ENCODE data around the gene RPUSD1. TPM values are rescaled to one million over a fixed set of nuclear protein-coding genes. Genes with fewer than 3 reads are reported as not detected.
"Not testable (repeated sequence)": the region's sequence is repeated elsewhere in the genome, so short reads cannot be mapped to it uniquely, and the experiment has no call there.

Gene RPUSD1
- total and polyA plus RNA-seq, 2 donors (not counting 3 experiments of a cell fraction or from before 2014, with no cell fraction given) = 46.2 to 55.8 TPM

- BruUV-seq (replicated peaks) = no TSS peak
- intact Hi-C loops (cut with micrococcal nuclease) (no loop called here), dilution Hi-C loops (cut with MboI; ENCODE audit: extremely low pct_ligation_motif_present, low sequenced_read_pairs) (no loop called here)
- Histone ChIP-seq H3K9me3 (replicated peaks; ENCODE audit: control insufficient read depth, insufficient read depth, low read length) (no peaks in the 10 kb centered on the region), H4K20me1 (replicated peaks; ENCODE audit: control insufficient read depth, extremely low read depth, insufficient read depth, low read length) (no peaks in the 10 kb centered on the region), H2AFZ (ENCODE audit: low read depth, low read length) (no peak overlapping the region), H3K4me1 (ENCODE audit: control insufficient read depth, extremely low read depth, insufficient read depth, low read length) (no peaks in the 10 kb centered on the region), H3K9ac (replicated peaks; ENCODE audit: extremely low read depth, insufficient read depth, low read length) (no peak overlapping the region), H3K9me1 (replicated peaks; ENCODE audit: control insufficient read depth, extremely low read depth, insufficient read depth, low read length) (no peaks in the 10 kb centered on the region), H3K27me3 (ENCODE audit: control insufficient read depth in 2 of 2, insufficient read depth in 2 of 2, low read length in 2 of 2) (peaks cover 0 to 8% of the 10 kb centered on the region in 2 experiments), H3K36me3 (ENCODE audit: control insufficient read depth in 2 of 2, extremely low read depth in 1 of 2, insufficient read depth in 2 of 2, low read length in 2 of 2) (no peaks in the 10 kb centered on the region), H3K4me2 (ENCODE audit: insufficient read depth, low read length) (no peak overlapping the region), H3K79me2 (ENCODE audit: control insufficient read depth, insufficient read depth, low read length) (no peaks in the 10 kb centered on the region), H3K27ac (ENCODE audit: insufficient read depth, low read depth, low read length) (no peak overlapping the region), H3K4me3 (replicated peaks in 1 of 3; ENCODE audit: insufficient read depth in 1 of 3, low read depth in 1 of 3, low read length in 3 of 3) (no peak overlapping the region)
- no peak for TF ChIP-seq JUN (IDR thresholded peaks at IDR 0.05; ENCODE audit: borderline replicate concordance, insufficient read depth, insufficient read length, low read depth)
- POLR2A ChIA-PET = no interaction called here
- no peak for DNase-seq (ENCODE audit: low read depth, low spot score)
- no peak for FAIRE-seq
- CTCF ChIA-PET = no interaction called here
Measured at GRCh38 chr16:820748-821147, 32.6 kb upstream of the RPUSD1 start.

- H3K4me3 ChIP-seq (replicated peaks in 1 of 3; ENCODE audit: insufficient read depth in 1 of 3, low read depth in 1 of 3, low read length in 3 of 3); H3K27ac ChIP-seq (ENCODE audit: insufficient read depth, low read depth, low read length); dilution Hi-C loops (cut with MboI; ENCODE audit: extremely low pct_ligation_motif_present, low sequenced_read_pairs); FAIRE-seq; H3K4me2 ChIP-seq (ENCODE audit: insufficient read depth, low read length); H3K9me1 ChIP-seq (replicated peaks; ENCODE audit: control insufficient read depth, extremely low read depth, insufficient read depth, low read length); H3K9me3 ChIP-seq (replicated peaks; ENCODE audit: control insufficient read depth, insufficient read depth, low read length); DNase-seq (ENCODE audit: low read depth, low spot score); H3K9ac ChIP-seq (replicated peaks; ENCODE audit: extremely low read depth, insufficient read depth, low read length); H3K4me1 ChIP-seq (ENCODE audit: control insufficient read depth, extremely low read depth, insufficient read depth, low read length); BruUV-seq (replicated peaks); H4K20me1 ChIP-seq (replicated peaks; ENCODE audit: control insufficient read depth, extremely low read depth, insufficient read depth, low read length); H3K79me2 ChIP-seq (ENCODE audit: control insufficient read depth, insufficient read depth, low read length); POLR2A ChIA-PET; CTCF ChIA-PET; H3K27me3 ChIP-seq (ENCODE audit: control insufficient read depth in 2 of 2, insufficient read depth in 2 of 2, low read length in 2 of 2); H2AFZ ChIP-seq (ENCODE audit: low read depth, low read length); intact Hi-C loops (cut with micrococcal nuclease); H3K36me3 ChIP-seq (ENCODE audit: control insufficient read depth in 2 of 2, extremely low read depth in 1 of 2, insufficient read depth in 2 of 2, low read length in 2 of 2): not testable (repeated sequence)
Measured at GRCh38 chr16:820044-820408, 31.8 kb upstream of the RPUSD1 start.
